ENCODE results near the gene S100A4.
A peak's percentile ranks its signal among the peaks of the same experiment; 100 is the strongest.
"Not testable (repeated sequence)": the region's sequence is repeated elsewhere in the genome, so short reads cannot be mapped to it uniquely, and the experiment has no call there.

S100A4 gene

GRCh38 chr1:153532181-153532580 is 13.4 kb downstream of the S100A4 start:
- DNase-seq = no peak

DNA sequence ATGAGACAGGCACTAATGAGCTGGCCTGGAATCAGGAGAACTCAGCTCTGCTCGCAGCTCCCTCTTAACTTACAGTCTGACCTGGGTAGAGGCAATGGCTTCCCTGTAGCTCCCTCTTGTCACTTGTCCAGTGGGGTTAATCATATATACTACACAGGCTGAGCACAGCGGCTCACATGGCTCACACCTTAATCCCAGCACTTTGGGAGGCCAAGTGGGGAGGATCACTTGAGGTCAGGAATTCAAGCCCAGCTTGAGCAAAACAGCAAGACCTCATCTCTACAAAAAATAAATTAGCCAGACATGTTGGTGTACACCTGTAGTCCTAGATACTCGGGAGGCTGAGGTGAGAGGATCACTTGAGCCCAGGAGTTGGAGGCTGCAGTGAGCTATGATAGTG is 14.0 kb downstream of the S100A4 start:
- DNase-seq = no peak

DNA sequence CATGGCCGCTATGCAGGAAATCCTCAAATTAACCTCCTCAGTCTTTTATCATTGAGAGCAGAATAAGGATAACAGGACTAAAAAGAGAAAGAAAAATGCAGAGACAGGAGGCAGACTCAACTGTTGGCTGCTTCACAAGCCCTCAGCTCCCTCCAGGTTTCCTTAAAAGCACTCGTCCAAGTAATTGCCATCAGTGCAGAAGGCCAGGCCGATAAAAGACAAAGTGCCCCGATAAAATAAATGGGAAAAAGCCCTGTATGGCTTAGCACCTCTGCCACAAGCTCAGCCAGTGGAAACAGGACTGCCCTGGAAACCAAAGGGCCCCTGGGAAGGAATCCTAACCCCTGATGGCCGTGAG is 17.9 kb downstream of the S100A4 start:
- no peak for DNase-seq

DNA sequence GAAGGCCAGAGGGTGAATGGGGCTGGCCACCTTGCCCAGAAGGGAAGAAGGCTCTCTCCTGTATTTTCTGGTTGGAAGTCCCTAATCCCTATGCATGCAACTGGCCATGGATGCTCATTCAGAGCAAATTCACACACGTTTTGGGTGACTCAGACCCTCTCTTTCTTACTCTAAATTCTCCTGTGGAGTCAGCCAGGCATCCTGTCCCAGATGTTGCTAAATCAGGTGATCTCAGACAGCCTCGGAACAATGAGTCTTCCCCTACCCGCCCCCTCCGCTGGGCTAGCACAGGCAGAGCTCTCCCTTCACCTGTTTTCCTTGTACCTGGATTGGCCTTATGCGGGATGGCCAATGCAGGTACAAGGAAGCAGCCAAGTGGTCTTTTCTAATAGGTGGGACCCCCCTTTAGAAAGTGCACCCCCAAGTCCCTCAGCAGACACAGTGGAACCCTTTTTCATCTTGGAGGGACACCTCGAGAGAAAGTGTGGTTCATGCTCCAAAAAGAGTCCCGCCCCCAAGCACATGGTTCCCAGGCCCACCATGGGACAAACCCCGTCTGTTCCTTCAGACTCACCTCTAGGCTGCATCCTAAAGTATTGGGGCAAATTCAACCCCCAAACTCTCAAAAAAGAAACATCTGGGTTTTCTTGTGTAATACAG is 18.5 kb downstream of the S100A4 start:
- no peak for DNase-seq

DNA sequence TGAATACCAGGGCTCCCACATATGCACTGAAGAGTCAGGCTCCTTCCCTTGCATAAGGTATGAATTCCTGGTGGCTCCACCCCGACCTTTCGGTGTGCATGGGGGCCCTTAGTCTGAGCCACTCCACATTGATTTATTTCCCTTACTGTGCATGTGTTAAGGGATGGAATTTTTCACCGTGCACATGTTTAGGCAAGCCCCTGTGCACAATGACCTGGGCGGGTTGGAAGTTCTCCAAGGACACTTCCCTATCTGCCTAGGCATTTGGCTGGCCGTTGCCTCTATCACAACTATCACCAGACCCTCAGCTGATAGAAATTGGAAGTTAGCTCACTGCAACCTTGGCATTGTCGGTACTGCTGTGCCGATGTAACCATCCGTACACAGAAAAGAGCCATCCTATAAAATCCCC is 19.5 kb downstream of the S100A4 start:
- DNase-seq = no peak

DNA sequence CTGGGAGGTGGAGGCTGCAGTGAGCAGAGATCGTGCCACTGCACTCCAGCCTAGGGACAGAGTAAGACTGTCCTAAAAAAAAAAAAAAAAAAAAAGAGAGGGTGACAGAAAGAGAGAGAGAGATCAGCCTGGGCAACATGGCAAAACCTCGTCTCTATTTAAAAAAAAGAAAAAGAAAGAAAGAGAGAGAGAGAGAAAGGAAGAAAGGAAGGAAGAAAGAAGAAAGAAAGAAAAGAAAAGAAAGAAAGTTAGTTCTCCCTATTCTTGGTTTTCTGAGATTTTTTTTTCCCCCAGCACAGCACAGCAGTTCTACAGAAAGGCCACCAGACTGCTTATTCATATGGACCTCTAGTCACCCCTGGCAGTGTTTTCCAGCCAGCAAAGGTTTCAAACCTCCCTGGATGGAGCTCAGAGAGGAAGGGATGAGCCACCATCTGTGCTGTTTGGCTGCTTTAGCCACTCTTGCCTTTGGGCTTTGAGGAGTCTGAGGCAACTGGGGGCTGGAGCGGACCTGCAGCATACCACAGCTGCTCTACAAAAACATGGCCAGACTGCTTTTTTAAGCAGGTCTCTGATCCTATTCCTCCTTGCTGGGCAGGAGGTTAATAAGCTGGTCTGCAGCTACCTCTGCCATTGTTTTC is 20.4 kb downstream of the S100A4 start:
- no peak for DNase-seq

- DNase-seq = not testable (repeated sequence)
Measured at GRCh38 chr1:153522353-153523048, 23.1 kb downstream of the S100A4 start.

- DNase-seq = not testable (repeated sequence)
Measured at GRCh38 chr1:153521808-153522207, 23.8 kb downstream of the S100A4 start.

- no peak for DNase-seq
Measured at GRCh38 chr1:153520818-153521476, 24.7 kb downstream of the S100A4 start.

DNA sequence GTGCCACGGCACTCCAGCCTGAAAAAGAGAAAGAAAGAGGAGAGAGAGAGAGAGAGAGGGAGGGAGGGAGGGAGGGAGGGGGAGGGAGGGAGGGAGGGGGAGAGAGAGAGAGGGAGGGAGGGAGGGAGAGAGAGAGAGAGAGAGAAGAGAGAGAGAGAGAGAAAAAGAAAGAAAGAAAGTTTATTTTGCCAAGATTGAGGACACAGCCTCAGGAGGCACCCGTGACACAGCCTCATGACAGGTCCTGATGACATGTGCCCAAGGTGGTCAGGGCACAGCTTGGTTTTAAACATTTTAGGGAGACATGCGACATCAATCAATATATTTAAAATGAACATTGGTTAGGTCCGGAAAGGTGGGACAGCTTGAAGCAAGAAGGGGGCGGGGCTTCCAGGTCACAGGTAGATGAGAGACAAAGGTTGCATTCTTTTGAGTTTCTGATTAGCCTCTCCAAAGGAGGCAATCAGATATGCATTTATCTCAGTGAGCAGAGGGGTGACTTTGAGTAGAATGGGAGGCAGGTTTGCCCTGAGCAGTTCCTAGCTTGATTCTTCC is 25.4 kb downstream of the S100A4 start:
- DNase-seq = not testable (repeated sequence)

GRCh38 chr1:153519242-153519641 is 26.4 kb downstream of the S100A4 start:
- DNase-seq = no peak

- no peak for DNase-seq
Measured at GRCh38 chr1:153515504-153516394, 29.9 kb downstream of the S100A4 start.

DNA sequence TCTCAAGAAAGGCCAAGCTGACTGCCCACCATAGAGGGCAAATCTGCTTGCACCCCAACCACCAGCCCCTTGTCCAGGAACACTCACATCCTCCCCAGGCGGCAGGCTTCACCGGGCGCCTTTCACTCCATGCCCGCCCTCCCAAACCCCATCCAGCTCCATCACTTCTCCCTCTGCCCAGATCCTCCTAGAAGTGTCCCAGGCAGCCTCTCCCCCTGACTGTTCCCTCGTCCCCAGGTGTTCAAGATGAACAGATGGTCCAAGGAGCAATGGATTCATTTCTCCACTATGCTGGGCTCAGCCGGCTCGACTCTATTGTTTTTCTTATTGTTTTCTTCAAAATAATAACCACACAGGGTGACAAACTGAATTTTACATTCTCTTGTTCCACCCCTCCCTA is 31.9 kb downstream of the S100A4 start:
- DNase-seq = no peak

GRCh38 chr1:153513023-153513422 is 32.6 kb downstream of the S100A4 start:
- DNase-seq = no peak

DNA sequence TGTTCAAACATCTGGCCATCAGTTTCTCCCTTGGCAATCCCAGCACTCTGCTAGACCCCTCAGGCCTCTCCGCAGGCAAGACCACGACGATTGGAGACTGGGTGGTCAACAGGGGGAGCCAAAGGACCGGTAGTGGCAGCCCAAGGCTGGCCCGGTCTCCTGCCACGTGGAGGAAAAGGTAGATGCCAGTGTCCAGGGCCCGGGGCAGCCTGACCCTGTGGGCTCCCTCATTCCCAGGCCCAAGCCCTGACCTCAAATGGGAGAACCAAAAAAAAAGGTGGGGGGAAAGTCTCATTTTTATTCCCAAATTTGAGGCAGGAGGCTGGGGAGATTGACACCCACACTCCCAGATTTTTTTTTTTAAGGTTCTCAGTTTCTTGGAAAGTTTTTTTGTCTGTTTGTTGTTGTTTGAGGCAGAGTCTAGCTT is 34.6 kb downstream of the S100A4 start:
- DNase-seq = peak; percentile 41

GRCh38 chr1:153509729-153510354 is 35.8 kb downstream of the S100A4 start:
- DNase-seq = peak; percentile 25

DNA sequence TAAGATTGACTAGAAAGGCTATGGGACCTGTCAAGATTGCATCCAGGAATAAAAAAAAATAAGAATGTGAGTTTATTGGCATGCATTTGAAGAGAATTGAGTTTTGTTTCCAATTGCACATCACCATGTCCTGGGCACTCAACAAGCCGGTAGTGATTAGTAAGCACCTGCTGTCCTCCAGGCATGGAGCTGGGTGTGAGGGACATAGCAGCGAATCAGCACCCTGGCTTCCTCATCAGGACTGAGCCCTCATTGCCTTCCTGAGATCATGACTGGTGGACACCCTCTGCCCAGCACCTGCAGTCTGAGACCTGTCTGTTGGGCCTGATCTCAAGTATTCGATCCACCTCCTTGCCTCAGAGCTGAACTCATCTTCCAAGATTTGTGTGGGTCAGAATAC is 36.6 kb downstream of the S100A4 start:
- DNase-seq = no peak

DNA sequence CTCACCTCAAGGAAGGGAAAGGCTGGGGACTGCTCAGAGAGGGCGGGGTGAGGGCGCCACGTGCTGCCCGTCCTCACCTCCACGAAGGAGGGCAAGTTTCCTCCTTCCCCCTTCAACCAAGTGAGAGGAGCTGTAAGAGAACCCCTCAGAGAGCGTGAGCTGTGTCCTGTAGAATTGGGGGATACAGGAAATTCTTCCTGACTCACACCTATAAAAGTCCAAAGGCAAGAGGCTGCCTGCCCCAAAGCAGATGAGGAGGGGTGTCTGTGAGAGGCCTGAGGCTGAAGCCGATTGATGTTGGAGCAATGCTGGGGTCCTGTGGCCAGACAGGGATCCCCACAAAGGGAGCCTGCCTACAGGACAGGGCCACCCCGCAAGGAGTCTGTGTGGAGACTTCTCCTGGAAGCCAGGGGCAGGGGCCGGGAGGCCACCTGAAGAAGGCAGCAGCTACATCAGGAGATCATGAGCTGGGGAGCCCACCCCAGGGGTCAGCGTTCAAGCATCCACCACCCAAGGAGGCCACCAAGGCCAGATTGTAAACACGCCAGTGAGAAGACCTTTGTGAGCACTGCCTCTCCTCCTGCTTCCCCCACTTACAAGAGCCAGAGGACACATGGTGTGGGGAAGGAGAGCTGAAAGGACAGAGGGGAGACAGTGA is 37.6 kb downstream of the S100A4 start:
- no peak for DNase-seq

DNA sequence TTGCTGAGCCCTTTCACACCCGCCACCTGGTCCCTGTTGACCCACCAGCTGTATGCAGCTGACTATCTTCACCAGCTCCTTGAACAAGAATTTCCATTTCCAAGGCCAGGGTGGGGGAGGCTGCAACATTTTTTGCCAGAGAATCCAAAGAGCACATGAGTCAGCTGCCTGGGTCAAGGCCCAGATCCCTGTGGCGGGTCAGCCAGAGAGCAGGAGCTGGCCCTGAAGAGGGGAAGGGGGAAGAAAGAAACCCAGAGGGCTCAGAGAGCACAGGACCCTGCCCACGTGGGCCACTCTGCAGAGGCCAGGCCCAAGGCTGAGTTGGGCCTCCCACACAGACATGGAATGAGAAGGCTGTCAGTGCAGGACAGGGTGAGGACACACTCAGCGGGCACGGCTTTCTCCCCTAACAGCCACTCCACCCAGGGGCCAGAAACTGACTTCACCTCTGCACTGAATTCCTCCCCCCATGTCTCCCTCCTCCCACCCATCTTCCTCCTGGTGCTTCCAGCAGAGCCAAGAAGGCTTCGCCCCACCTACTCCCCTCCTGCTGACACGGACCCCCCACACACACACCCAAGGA is 38.7 kb downstream of the S100A4 start:
- no peak for DNase-seq

GRCh38 chr1:153506386-153506785 is 39.2 kb downstream of the S100A4 start:
- no peak for DNase-seq

DNA sequence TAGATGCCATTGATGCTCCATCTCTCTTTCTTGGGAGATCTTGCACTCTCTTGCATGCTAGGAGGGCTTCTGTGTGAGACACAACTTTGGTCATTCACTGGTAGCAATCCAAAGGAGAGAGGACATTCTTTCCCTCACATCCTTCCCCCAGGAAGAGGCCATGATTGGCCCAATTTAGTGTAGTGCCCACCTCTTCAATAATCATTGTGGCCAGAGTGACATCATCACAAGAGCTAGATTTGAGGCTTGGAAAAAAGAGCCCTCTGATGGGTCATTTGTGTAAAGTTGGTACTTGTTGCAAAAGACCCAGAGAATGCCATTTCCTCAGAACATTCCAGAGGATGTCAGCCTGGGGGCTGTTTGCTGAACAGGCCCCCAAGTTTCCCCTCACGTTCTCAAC is 40.0 kb downstream of the S100A4 start:
- no peak for DNase-seq
